IMR-90 (cell line): ENCODE measurements around the gene ABCA2. TPM values are rescaled to one million over a fixed set of nuclear protein-coding genes. Genes with fewer than 3 reads are reported as not detected.
A peak's percentile ranks its signal among the peaks of the same experiment; 100 is the strongest.

ENCODE experiments used
- ATAC-seq: fragments of 200-7000 bp; cut with Tn5 transposase; 2 replicates; pipeline ENCODE4 v1.9.1; 2020; ENCODE audit warnings: low read depth, mild to moderate bottlenecking, moderate library complexity
- BruUV-seq: library from RNA; stranded (reverse); fragments of 400-500 nt; replicated peaks from 2 replicates; lab custom pipeline; 2021; lab: Mats Ljungman, UMichigan
- CTCF ChIA-PET: fragments of 300-600 bp; formaldehyde crosslinking; extraction: SDS; loops from one replicate; lab custom pipeline; 2021; ENCODE audit warnings: antibody characterized with exemption; lab: Yijun Ruan, JAX
- POLR2A ChIA-PET: fragments of 300-600 bp; sonication (Branson Sonifier 250); formaldehyde crosslinking; loops from one replicate; lab custom pipeline; 2022; ENCODE audit warnings: antibody characterized with exemption; ENCODE audit not compliant: unreplicated experiment; lab: Charles Lee
- DNase-seq: peaks from one replicate; pipeline ENCODE4 v3.0.0; 2013
- H2AFZ ChIP-seq: replicated peaks from 2 replicates; pipeline ENCODE3; 2013; ENCODE audit warnings: low read length, mild to moderate bottlenecking; ENCODE audit not compliant: poor library complexity
- H2AK5ac ChIP-seq: 2 replicates; pipeline ENCODE4 v1.6.1; 2013; ENCODE audit warnings: low read depth, low read length, inconsistent platforms
- H2AK9ac ChIP-seq: replicated peaks from 2 replicates; pipeline ENCODE3; 2013; ENCODE audit warnings: mild to moderate bottlenecking, low read depth, low read length, moderate library complexity; ENCODE audit not compliant: poor library complexity
- H2BK120ac ChIP-seq: 2 replicates; pipeline ENCODE4 v1.6.1; 2013; ENCODE audit warnings: low read depth, low read length, inconsistent platforms
- H2BK15ac ChIP-seq: 3 replicates; pipeline ENCODE4 v1.6.1; 2013; ENCODE audit warnings: low read depth, low read length, inconsistent platforms
- H2BK20ac ChIP-seq: 2 replicates; pipeline ENCODE4 v1.6.1; 2013; ENCODE audit warnings: low read depth, mild to moderate bottlenecking, inconsistent platforms, low read length, moderate library complexity
- H2BK5ac ChIP-seq: 2 replicates; pipeline ENCODE4 v1.6.1; 2013; ENCODE audit warnings: mild to moderate bottlenecking, low read depth, low read length, inconsistent platforms; ENCODE audit not compliant: poor library complexity, severe bottlenecking
- H3K14ac ChIP-seq: replicated peaks from 2 replicates; pipeline ENCODE4 v1.6.1; 2013; ENCODE audit warnings: low read depth, low read length, inconsistent platforms
- H3K18ac ChIP-seq: 2 replicates; pipeline ENCODE4 v1.6.1; 2013; ENCODE audit warnings: low read depth, low read length, control low read depth
- H3K23ac ChIP-seq: 2 replicates; pipeline ENCODE4 v1.6.1; 2013; ENCODE audit warnings: low read depth, low read length, inconsistent platforms
- H3K27ac ChIP-seq: 2 replicates; pipeline ENCODE4 v1.5.1; 2013; ENCODE audit warnings: mild to moderate bottlenecking, control low read depth, low read length; ENCODE audit not compliant: insufficient read depth
- H3K27me3 ChIP-seq: 2 replicates; pipeline ENCODE4 v1.6.1; 2013; ENCODE audit warnings: low read length; ENCODE audit not compliant: control insufficient read depth, insufficient read depth
- H3K36me3 ChIP-seq: 2 replicates; pipeline ENCODE4 v1.6.1; 2013; ENCODE audit warnings: low read length, mixed read lengths; ENCODE audit not compliant: control insufficient read depth, insufficient read depth
- H3K4ac ChIP-seq: 2 replicates; pipeline ENCODE4 v1.6.1; 2013; ENCODE audit warnings: low read depth, low read length, inconsistent platforms
- H3K4me1 ChIP-seq: 2 replicates; pipeline ENCODE4 v1.6.1; 2013; ENCODE audit warnings: low read length, mixed read lengths; ENCODE audit not compliant: control insufficient read depth, insufficient read depth
- H3K4me2 ChIP-seq: 2 replicates; pipeline ENCODE4 v1.6.1; 2013; ENCODE audit warnings: low read depth, mild to moderate bottlenecking, control low read depth, low read length, moderate library complexity
- H3K4me3 ChIP-seq: 2 replicates; pipeline ENCODE4 v1.5.1; 2013; ENCODE audit warnings: low read depth, mild to moderate bottlenecking, control low read depth, low read length, moderate library complexity; ENCODE audit not compliant: insufficient read depth
- H3K56ac ChIP-seq: 2 replicates; pipeline ENCODE4 v1.6.1; 2013; ENCODE audit warnings: low read length, inconsistent platforms; ENCODE audit not compliant: insufficient read depth; ENCODE audit errors: extremely low read depth
- H3K79me1 ChIP-seq, 2 experiments: 2 replicates each; pipeline ENCODE4 v1.6.1; 2013; ENCODE audit warnings: low read length in 2 of 2, inconsistent platforms in 1 of 2, low read depth in 1 of 2
- H3K9ac ChIP-seq: 2 replicates; pipeline ENCODE4 v1.6.1; 2013; ENCODE audit warnings: low read depth, low read length, control low read depth
- H3K9me1 ChIP-seq: 2 replicates; pipeline ENCODE4 v1.6.1; 2013; ENCODE audit warnings: low read length, inconsistent platforms; ENCODE audit not compliant: insufficient read depth
- H3K9me3 ChIP-seq: 2 replicates; pipeline ENCODE4 v1.6.1; 2013; ENCODE audit warnings: low read length; ENCODE audit not compliant: control insufficient read depth, insufficient read depth
- H4K20me1 ChIP-seq: 2 replicates; pipeline ENCODE4 v1.6.1; 2013; ENCODE audit warnings: low read length, inconsistent platforms; ENCODE audit not compliant: insufficient read depth
- H4K5ac ChIP-seq: 2 replicates; pipeline ENCODE4 v1.6.1; 2013; ENCODE audit warnings: mild to moderate bottlenecking, low read depth, low read length, control low read depth
- H4K8ac ChIP-seq, 2 experiments: 2 replicates each; pipeline ENCODE4 v1.6.1; 2013; ENCODE audit warnings: low read depth in 2 of 2, low read length in 2 of 2, control low read depth in 1 of 2, inconsistent platforms in 1 of 2
- H4K91ac ChIP-seq: 2 replicates; pipeline ENCODE4 v1.6.1; 2013; ENCODE audit warnings: low read depth, low read length, inconsistent platforms; ENCODE audit not compliant: insufficient read depth
- BHLHE40 ChIP-seq: fragments of 150-350 bp; IDR thresholded peaks from 2 replicates; pipeline ENCODE4 v1.6.1; 2016; ENCODE audit warnings: mild to moderate bottlenecking, low read depth, low read length
- CEBPB ChIP-seq: IDR thresholded peaks from 2 replicates; pipeline ENCODE4 v1.6.1; 2012; ENCODE audit warnings: low read depth, low read length, improper control_type of control experiment
- CHD1 ChIP-seq: IDR thresholded peaks from 2 replicates; pipeline ENCODE4 v1.6.1; 2012; ENCODE audit warnings: low read depth, low read length, improper control_type of control experiment
- FOS ChIP-seq: fragments of 150-350 bp; IDR thresholded peaks from 2 replicates; pipeline ENCODE4 v1.6.1; 2016; ENCODE audit warnings: low read depth, low read length
- MAFK ChIP-seq: IDR thresholded peaks from 2 replicates; pipeline ENCODE4 v1.6.1; 2012; ENCODE audit warnings: low read depth, low read length, improper control_type of control experiment
- MAZ ChIP-seq: IDR thresholded peaks from 2 replicates; pipeline ENCODE4 v1.6.1; 2012; ENCODE audit warnings: low read depth, mild to moderate bottlenecking, low read length, improper control_type of control experiment, moderate library complexity, borderline replicate concordance
- MXI1 ChIP-seq: IDR thresholded peaks from 2 replicates; pipeline ENCODE4 v1.6.1; 2012; ENCODE audit warnings: low read depth, mild to moderate bottlenecking, low read length, moderate library complexity, borderline replicate concordance
- NFE2L2 ChIP-seq: fragments of 150-350 bp; IDR thresholded peaks from 2 replicates; pipeline ENCODE4 v1.6.1; 2016; ENCODE audit warnings: low read depth, mild to moderate bottlenecking, low read length
- POLR2A ChIP-seq: IDR thresholded peaks from 2 replicates; pipeline ENCODE4 v1.6.1; 2012; ENCODE audit warnings: mild to moderate bottlenecking, low read depth, low read length
- RAD21 ChIP-seq: IDR thresholded peaks from 2 replicates; pipeline ENCODE4 v1.6.1; 2012; ENCODE audit warnings: low read length, improper control_type of control experiment
- RCOR1 ChIP-seq: IDR thresholded peaks from 2 replicates; pipeline ENCODE4 v1.6.1; 2012; ENCODE audit warnings: mild to moderate bottlenecking, low read length, improper control_type of control experiment; ENCODE audit not compliant: insufficient replicate concordance
- RFX5 ChIP-seq: IDR thresholded peaks from 2 replicates; pipeline ENCODE4 v1.8.0; 2012; ENCODE audit warnings: low read depth, mild to moderate bottlenecking, low read length, moderate library complexity
- WGBS, 2 experiments: methylation state at CpG; one replicate each; pipeline versions ENCODE4 v1.1.5 to v1.1.7; 2013; ENCODE audit warnings: missing lambda C conversion rate in 2 of 2; ENCODE audit not compliant: insufficient read length in 1 of 2; ENCODE audit errors: extremely low coverage in 2 of 2; 5-methylcytosine and 5-hydroxymethylcytosine counted together
- dilution Hi-C: fragments of 300-500 bp; cut with HindIII; formaldehyde crosslinking; loops from one replicate; pipeline ENCODE4 v1.14.3; 2018; ENCODE audit warnings: low sequenced_read_pairs; ENCODE audit not compliant: unreplicated experiment
- in situ Hi-C: fragments of 300-500 bp; cut with MboI; formaldehyde crosslinking; loops from 3 replicates; pipeline ENCODE4 v1.14.3; 2019; ENCODE audit warnings: low sequenced_read_pairs, inconsistent platforms, mixed read lengths
- intact Hi-C: fragments of 100-400 bp; cut with micrococcal nuclease; formaldehyde crosslinking; loops from 2 replicates; pipeline ENCODE4 v1.10.0; 2022
- polyA plus RNA-seq, 3 experiments: library from polyadenylated mRNA; depleted of rRNA; stranded (reverse); fragments of >200 nt; gene quantifications; 2 replicates each; pipeline ENCODE4 v1.2.3, GENCODE V29; 2012; ENCODE audit warnings: low replicate concordance in 1 of 3
- total RNA-seq: library from RNA; depleted of rRNA; stranded (reverse); fragments of >200 nt; gene quantifications from 2 replicates; pipeline ENCODE4 v1.2.3, GENCODE V29; 2012
- TF ChIP-seq, protein P1 (sequence below): conservative IDR thresholded peaks from 2 replicates; pipeline ENCODE4 v1.5.1; 2012; ENCODE audit warnings: mild to moderate bottlenecking, low read depth, low read length, improper control_type of control experiment
- TF ChIP-seq, protein P2 (sequence below): fragments of 150-350 bp; IDR thresholded peaks from 2 replicates; pipeline ENCODE4 v1.6.1; 2017; ENCODE audit warnings: mild to moderate bottlenecking, antibody characterized with exemption, low read length, low read depth

Gene ABCA2
- total and polyA plus RNA-seq, 2 of the 4 experiments (the other 2 are of a cell fraction) = 3.8 to 46.0 TPM

DNA sequence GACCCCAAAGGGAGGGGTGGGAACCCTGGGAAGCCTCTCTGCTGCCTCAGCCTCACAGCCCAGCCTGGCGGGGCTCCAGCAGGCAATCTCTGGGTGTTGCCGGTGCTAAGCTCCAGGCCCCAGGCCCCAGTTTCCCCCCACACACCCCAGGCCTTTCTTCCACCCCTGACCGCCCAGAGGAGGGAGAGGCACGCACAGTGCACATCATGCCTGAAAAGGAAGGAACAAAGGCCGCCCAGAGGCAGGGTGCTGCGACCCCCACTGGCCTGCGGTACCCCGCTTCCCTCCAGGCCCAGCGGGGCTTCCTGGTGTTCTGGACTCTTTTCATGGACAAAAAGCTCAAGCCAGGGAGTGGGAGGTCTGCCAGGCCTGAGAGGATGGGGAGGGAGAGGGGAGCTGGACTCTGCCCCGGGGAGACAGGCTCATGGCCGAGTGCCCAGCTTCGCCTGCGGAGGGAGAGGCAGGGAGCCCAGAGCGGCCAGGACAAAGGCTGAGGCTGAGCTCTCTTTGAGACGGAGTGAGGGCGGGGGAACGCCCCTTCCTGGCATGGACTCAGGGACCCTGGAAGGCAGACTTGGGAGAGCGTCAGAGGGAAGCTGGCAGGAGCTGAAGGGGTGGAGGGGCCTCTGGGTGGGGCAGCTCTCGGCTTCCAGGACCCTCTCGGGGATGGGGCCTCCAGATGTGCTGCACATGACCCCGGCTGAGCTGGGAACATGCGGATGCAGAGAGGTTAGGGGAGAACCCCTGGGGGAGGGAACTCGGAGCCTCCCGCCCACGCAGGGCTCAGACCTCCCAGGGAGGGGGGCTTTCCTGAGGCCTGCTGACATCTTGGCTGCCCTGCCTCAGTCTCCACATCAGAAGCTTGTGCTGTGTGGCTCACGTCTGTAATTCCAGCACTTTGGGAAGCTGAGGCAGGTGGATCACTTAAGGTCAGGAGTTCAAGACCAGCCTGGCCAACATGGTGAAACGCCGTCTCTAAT lies 27.6 kb upstream of the ABCA2 start (continued):
- TF ChIP-seq MAFK = no peak
- TF ChIP-seq RCOR1 = no peak

DNA sequence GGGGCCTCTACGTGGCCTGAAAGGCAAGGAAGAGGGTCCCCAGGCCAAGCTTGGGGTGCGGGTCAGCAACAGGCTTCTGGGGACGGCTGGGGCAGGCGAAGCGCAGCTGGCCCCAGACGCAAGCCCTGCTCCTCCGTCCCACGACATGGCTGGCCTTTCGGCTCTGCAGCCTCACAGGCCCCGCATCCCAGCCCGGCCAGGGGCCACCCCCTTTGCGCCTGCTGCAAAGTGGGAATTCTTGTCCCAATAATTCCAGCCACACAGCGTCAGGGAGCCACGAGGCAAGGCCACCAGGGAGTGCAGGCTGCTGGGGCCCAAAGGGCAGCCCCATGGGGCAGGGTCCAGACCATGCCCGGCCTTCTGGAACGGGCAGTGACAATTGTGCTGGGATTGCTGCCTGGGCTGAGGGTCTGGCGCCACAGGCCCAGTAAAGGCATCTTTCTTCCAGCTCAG lies 26.9 kb upstream of the ABCA2 start:
- Histone ChIP-seq H2BK120ac (no peak overlapping the region), H3K14ac (no peak overlapping the region), H2AK5ac (no peak overlapping the region), H3K4me1 (peaks cover 3% of the 10 kb centered on the region; the same call in 1 of the 2 replicates), H2BK15ac (no peak overlapping the region), H2BK5ac (no peak overlapping the region), H3K18ac (no peak overlapping the region), H3K4ac (no peak overlapping the region), H2AK9ac (no peak overlapping the region), H3K27ac (no peak overlapping the region), H4K5ac (no peak overlapping the region), H3K79me1 (no peaks in the 10 kb centered on the region), H4K20me1 (no peaks in the 10 kb centered on the region), H3K56ac (no peak overlapping the region), H3K36me3 (no peaks in the 10 kb centered on the region), H3K9me1 (no peaks in the 10 kb centered on the region), H3K27me3 (peaks cover 61% of the 10 kb centered on the region), H2AFZ (peak overlapping the region; percentile 11), H3K9me3 (no peaks in the 10 kb centered on the region), H3K9ac (no peak overlapping the region), H3K4me2 (no peak overlapping the region), H3K23ac (no peak overlapping the region), H3K4me3 (no peak overlapping the region), H2BK20ac (no peak overlapping the region), H4K8ac (no peak overlapping the region), H4K91ac (no peak overlapping the region)
- intact Hi-C loops = no loop called here
- POLR2A ChIA-PET = no interaction called here
- ATAC-seq (no peak), DNase-seq (no peak)
- CTCF ChIA-PET = interaction anchor here (1.4 kb wide), 1 partner anchor 8 kb away, joined by 6 read pairs; the partner anchor contains the start of gene NPDC1
- dilution Hi-C loops = no loop called here
- no TSS peak for BruUV-seq
- in situ Hi-C loops = no loop called here
- 63% methylated on average over 9 of the region's 17 CpGs; no CpG with 5 or more reads in 1 of the 2 experiments for WGBS, 2 experiments
- TF ChIP-seq RFX5 = no peak
- no peak for TF ChIP-seq BHLHE40
- no peak for TF ChIP-seq RCOR1
- no peak for TF ChIP-seq MXI1
- no peak for TF ChIP-seq CHD1
- TF ChIP-seq RAD21 = no peak
- TF ChIP-seq, protein P1, sequence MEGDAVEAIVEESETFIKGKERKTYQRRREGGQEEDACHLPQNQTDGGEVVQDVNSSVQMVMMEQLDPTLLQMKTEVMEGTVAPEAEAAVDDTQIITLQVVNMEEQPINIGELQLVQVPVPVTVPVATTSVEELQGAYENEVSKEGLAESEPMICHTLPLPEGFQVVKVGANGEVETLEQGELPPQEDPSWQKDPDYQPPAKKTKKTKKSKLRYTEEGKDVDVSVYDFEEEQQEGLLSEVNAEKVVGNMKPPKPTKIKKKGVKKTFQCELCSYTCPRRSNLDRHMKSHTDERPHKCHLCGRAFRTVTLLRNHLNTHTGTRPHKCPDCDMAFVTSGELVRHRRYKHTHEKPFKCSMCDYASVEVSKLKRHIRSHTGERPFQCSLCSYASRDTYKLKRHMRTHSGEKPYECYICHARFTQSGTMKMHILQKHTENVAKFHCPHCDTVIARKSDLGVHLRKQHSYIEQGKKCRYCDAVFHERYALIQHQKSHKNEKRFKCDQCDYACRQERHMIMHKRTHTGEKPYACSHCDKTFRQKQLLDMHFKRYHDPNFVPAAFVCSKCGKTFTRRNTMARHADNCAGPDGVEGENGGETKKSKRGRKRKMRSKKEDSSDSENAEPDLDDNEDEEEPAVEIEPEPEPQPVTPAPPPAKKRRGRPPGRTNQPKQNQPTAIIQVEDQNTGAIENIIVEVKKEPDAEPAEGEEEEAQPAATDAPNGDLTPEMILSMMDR = no peak
- TF ChIP-seq, protein P2, sequence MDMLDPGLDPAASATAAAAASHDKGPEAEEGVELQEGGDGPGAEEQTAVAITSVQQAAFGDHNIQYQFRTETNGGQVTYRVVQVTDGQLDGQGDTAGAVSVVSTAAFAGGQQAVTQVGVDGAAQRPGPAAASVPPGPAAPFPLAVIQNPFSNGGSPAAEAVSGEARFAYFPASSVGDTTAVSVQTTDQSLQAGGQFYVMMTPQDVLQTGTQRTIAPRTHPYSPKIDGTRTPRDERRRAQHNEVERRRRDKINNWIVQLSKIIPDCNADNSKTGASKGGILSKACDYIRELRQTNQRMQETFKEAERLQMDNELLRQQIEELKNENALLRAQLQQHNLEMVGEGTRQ = no peak
- TF ChIP-seq FOS = no peak
- no peak for TF ChIP-seq CEBPB
- no peak for TF ChIP-seq MAZ
- no peak for TF ChIP-seq NFE2L2
- TF ChIP-seq POLR2A = no peak
